Effector memory CD4-positive, alpha-beta T cell (primary cell): Measurements from ENCODE around the gene TSPEAR.
"Not testable (repeated sequence)": the region's sequence is repeated elsewhere in the genome, so short reads cannot be mapped to it uniquely, and the experiment has no call there.

Source experiments
- DNase-seq, 3 donors: peaks; one replicate each; pipeline ENCODE4 v3.0.0-alpha.2; 2020
- H3K27ac ChIP-seq: 2 replicates; pipeline ENCODE4 v1.7.0; 2013; ENCODE audit warnings: mild to moderate bottlenecking, low read length, moderate library complexity; ENCODE audit not compliant: insufficient read depth, poor library complexity, severe bottlenecking
- H3K27me3 ChIP-seq: replicated peaks from 2 replicates; pipeline ENCODE4 v1.7.0; 2013; ENCODE audit warnings: mild to moderate bottlenecking, low read length; ENCODE audit not compliant: insufficient read depth, control insufficient read depth, poor library complexity, severe bottlenecking
- H3K36me3 ChIP-seq: 2 replicates; pipeline ENCODE4 v1.7.0; 2013; ENCODE audit warnings: mild to moderate bottlenecking, low read length, moderate library complexity; ENCODE audit not compliant: control insufficient read depth, insufficient read depth
- H3K4me1 ChIP-seq: 2 replicates; pipeline ENCODE4 v1.7.0; 2013; ENCODE audit warnings: low read length, mild to moderate bottlenecking; ENCODE audit not compliant: control insufficient read depth, insufficient read depth, poor library complexity, severe bottlenecking
- H3K4me3 ChIP-seq: 2 replicates; pipeline ENCODE4 v1.7.0; 2013; ENCODE audit warnings: low read length, low read depth, mild to moderate bottlenecking; ENCODE audit not compliant: insufficient read depth, poor library complexity, severe bottlenecking
- H3K9me3 ChIP-seq: 2 replicates; pipeline ENCODE4 v1.7.0; 2013; ENCODE audit warnings: mild to moderate bottlenecking, low read length, moderate library complexity; ENCODE audit not compliant: control insufficient read depth

Gene TSPEAR

DNA sequence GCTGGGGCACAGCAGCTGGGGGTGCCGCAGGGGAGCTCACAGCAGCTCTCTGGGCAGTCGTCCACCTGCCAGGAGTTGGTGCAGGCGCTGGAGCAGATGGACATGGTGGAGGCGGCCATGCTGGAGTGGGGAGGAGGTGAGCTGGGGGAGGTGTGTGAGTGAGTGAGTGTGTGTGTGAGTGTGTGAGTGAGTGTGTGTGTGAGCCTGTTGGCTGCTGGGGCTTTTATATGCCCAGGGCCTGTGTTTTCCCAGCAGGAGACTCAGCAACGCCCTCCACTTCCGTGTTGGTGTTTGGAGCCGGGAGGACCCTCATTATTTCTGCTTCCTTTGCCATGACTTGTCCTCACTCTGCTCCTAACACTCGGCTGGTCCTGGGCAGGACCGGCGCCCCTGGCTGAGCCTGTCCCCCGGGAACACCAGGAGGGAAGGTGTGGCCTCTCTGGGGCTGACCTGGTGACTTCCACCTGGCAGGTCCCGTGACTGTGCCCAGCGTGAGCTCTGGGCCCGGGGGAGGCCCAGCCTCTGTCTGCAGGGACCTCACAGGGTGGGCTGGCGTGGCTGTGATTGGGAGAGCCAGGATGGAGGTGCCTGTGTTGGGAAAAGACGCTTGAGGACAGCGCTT, 159.9 kb downstream of the TSPEAR start, which contains the start of gene KRTAP10-2:
Gene KRTAP10-2, minus strand, starts transcription at position 166 of the 622 bp plus-strand sequence. Its CDS starts 47 bp downstream, at position 119.
- Histone ChIP-seq H3K36me3 (no peaks in the 10 kb centered on the region), H3K4me1 (peaks cover 9% of the 10 kb centered on the region), H3K9me3 (no peaks in the 10 kb centered on the region), H3K27me3 (no peaks in the 10 kb centered on the region), H3K27ac (no peak within 1 kb of the TSS), H3K4me3 (no peak within 1 kb of the TSS)
- no peak for DNase-seq

DNA sequence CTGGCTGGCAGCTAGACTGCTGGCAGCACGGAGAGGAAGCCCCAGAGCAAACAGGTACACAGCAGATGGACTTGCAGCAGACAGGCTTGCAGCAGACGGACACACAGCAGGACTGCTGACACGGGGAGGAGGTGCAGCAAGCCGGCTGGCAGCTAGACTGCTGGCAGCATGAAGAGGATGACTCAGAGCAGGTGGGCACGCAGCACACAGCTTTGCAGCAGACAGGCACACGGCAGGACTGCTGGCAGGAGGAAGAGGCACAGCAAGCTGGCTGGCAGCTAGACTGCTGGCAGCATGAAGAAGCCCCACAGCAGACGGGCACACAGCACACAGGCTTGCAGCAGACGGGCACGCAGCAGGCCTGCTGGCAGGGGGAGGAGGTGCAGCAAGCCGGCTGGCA, 160.6 kb downstream of the TSPEAR start:
- Histone ChIP-seq H3K4me3 (no peak overlapping the region), H3K27me3 (no peaks in the 10 kb centered on the region), H3K9me3 (no peaks in the 10 kb centered on the region), H3K4me1 (peaks cover 9% of the 10 kb centered on the region), H3K27ac (no peak overlapping the region), H3K36me3 (no peaks in the 10 kb centered on the region)
- DNase-seq: no peak

DNA sequence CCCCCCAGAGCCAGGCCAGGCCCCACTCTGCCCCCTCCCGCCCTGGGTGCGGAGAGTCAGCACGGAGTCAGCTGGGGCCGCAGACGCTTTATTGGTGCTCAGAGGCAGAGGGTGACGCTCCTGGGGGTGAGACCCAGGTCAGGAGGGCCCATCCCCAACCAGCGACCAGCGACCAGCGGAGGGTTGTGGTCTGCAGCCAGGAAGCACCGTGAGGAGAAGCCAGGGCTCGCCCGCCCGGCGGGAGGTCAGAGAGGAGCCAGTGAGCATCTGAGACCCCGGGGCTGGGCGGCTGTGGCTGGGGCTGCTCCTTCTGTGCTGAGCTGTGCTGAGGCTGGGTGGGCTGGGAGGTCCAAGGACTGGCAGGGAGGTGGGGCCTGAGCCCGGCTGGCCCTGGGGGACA, 161.1 kb downstream of the TSPEAR start:
- not testable (repeated sequence) for H3K4me3 ChIP-seq, H3K9me3 ChIP-seq, H3K27me3 ChIP-seq, H3K4me1 ChIP-seq, DNase-seq, H3K27ac ChIP-seq, H3K36me3 ChIP-seq

DNA sequence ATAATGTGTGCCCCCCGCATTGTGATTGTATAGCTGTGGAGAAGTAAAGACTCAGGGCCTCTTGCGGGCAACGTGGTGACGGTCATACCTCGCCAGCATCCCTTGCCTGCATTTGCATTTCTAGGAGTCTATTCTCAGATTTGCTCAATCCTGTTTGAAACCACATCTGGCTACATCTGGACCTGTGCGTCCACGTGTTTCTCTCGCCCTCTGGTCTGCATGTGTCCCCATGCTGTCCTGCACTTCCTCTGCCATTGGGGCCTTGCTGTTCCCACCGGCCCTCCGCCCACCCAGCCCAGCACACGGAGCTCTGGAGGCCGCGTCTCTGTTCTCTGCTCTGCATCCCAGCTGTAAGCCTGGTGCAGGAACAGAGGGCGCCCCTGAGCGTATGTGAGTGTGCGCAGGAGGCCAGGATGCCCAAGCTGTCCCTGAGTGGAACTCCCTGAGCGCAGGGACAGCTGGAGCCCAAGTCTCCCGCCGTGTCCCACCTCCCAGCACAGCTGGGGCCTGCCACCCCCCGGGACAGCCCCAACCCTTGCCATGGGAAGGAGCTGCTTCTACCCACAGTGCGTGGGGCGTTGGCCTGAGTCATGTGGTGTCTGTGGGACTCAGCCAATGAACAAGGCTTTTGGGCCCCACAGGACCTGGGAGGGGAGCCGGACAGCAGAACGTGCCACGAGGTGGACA, 161.7 kb downstream of the TSPEAR start:
- no peaks in the 10 kb centered on the region for H3K9me3 ChIP-seq
- H3K4me3 ChIP-seq: no peak overlapping the region
- H3K36me3 ChIP-seq: no peaks in the 10 kb centered on the region
- H3K27me3 ChIP-seq: no peaks in the 10 kb centered on the region
- H3K4me1 ChIP-seq: peaks cover 9% of the 10 kb centered on the region
- no peak overlapping the region for H3K27ac ChIP-seq
- no peak for DNase-seq

DNA sequence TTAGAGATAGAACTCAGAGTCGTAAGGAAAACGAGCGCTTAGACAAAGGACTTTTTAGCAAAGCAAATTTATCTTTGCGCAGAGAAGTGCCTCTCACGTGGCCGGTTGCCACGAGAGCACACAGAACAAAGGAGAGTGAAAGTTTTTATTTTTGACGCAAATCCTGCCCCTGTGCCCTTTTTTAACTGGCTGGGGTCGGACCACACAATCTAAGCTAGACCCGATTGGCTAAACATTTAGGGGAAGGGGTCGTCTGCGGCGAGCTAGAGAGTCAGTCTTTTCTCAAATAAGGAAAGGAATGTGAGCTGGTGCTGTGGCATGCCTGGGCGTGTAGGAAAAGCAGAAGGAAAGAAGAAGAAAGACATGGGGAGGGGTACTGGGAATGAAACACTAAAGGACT, 162.4 kb downstream of the TSPEAR start:
- Histone ChIP-seq H3K4me3 (no peak overlapping the region), H3K27ac (no peak overlapping the region), H3K4me1 (peaks cover 9% of the 10 kb centered on the region), H3K27me3 (no peaks in the 10 kb centered on the region), H3K36me3 (no peaks in the 10 kb centered on the region), H3K9me3 (no peaks in the 10 kb centered on the region)
- DNase-seq: no peak

DNA sequence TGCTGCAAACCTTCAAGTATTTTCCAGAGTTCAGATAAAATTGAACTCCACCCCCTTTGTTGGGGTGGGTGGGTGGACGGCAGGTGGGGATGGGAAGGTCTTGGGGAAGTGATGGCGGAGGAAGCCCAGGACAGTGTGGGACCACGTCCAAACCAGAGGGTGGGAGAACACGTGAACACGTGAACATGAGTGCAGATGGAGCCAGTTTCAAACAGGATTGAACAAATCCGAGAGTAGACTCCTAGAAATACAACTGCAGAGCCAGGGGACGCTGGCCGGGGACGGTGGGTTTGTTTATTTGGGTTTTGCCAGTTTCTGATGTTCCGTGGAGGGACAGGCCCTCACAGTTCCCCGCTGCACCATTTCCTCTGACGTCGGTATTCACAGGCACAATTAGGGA, 163.0 kb downstream of the TSPEAR start:
- no peaks in the 10 kb centered on the region for H3K9me3 ChIP-seq
- H3K36me3 ChIP-seq: no peaks in the 10 kb centered on the region
- H3K27me3 ChIP-seq: no peaks in the 10 kb centered on the region
- no peak for DNase-seq
- no peak overlapping the region for H3K27ac ChIP-seq
- peaks cover 9% of the 10 kb centered on the region for H3K4me1 ChIP-seq
- H3K4me3 ChIP-seq: no peak overlapping the region

DNA sequence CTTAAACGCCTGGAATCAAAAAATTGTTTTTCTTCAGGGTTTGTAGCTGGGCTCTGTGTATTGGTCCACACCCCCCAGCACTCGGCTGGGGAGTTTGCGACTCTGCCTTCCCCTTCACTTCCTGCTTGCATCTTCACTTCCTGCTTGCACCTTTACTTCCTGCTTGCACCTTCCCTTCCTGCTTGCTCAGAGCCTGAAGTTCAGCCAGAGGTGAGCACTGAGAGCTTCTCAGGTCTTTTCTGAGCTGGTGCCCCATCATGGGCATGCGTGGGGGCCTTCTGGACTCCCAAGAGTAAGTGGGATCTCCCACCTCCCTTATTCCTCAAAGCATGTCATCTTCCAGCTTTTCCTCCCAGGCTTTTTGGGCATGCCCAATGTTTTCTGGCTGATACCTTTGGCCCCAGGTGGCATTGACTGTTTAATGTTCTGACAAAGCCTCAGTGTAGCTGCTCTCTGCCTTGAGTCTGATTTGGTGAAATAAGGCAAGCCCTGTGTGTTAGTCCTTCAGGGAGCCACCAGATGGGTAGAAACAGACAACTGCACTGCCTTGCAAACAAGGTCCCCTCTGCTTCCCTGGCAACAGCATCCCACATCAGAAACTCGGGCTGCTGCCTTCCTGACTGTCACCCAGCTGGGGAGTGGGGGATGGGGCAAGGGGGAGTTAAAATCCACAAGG, 163.6 kb downstream of the TSPEAR start:
- DNase-seq: no peak
- Histone ChIP-seq H3K36me3 (no peaks in the 10 kb centered on the region), H3K9me3 (no peaks in the 10 kb centered on the region), H3K4me3 (no peak overlapping the region), H3K4me1 (peaks cover 9% of the 10 kb centered on the region), H3K27me3 (no peaks in the 10 kb centered on the region), H3K27ac (peak overlapping the region; percentile 36)

DNA sequence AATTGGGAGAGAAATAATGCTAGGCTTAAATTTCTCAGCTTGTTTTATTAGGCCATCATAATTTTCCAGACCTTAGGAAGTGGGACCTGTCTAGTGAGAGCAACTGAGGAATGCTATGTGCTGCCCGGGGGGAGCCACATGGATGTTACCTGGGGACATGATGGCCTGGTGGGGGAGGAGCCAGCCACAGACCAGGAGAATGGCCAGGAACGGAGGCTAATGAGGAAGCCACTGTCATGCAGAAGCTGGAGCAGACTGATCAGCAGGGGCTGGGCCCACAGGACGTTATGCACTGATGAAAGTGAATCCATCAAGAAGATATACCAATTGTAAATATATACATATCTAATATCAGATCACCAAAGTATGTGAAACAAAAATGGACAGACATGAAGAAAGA, 166.8 kb downstream of the TSPEAR start:
- peaks cover 9% of the 10 kb centered on the region for H3K4me1 ChIP-seq
- H3K36me3 ChIP-seq: no peaks in the 10 kb centered on the region
- DNase-seq: no peak

DNA sequence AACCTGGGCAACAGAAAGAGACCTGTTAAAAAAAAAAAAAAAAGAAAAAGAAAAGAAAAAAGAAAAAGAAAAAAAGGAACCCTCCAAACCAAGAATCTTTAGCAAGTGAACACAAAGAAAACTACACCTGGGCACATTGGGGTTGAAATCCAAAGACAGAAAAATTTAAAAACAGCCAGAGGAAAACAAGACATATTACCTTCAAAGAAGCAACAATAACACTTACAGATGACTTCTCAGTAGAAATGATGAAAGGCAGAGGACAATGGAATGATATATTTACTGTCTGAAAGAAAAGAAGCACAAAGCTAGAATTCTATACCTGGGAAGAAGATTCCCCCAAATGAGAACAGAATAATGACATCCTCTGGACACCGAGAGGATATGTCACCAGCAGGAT, 168.7 kb downstream of the TSPEAR start:
- no peaks in the 10 kb centered on the region for H3K27me3 ChIP-seq
- H3K4me3 ChIP-seq: no peak overlapping the region
- peaks cover 6% of the 10 kb centered on the region for H3K4me1 ChIP-seq
- H3K9me3 ChIP-seq: no peaks in the 10 kb centered on the region
- no peak overlapping the region for H3K27ac ChIP-seq
- no peaks in the 10 kb centered on the region for H3K36me3 ChIP-seq
- DNase-seq: no peak

More for the DNA sequence above, 166.8 kb downstream of the TSPEAR start:
- Histone ChIP-seq H3K4me3 (no peak overlapping the region), H3K27me3 (no peaks in the 10 kb centered on the region), H3K9me3 (no peaks in the 10 kb centered on the region), H3K27ac (no peak overlapping the region)

DNA sequence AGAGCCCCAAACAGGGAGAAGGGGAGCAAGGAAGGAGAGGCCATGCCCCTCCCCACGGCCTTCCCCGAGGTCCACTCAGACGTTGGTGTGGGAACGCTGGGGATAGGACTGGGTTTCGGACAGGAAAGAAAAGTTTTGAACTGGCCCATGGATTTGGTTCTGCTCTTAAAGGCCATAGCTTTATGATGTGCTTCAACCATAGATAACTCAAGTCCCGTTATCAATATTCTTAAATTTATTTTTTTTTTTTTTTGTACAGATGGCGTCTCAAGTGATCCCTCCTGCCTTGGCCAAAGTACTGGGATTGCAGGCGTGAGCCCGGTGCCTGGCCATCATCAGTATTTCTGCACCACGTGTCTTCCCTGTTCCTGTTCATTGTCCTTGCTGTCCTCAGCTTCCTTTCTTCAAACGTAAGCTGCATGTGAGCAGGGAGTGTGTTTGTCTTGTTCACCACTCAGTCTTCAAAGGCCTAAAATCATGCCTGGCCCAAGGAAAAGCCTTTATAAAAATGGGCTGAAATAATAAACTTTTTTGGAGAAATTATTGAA, 170.6 kb downstream of the TSPEAR start:
- H3K4me3 ChIP-seq: no peak overlapping the region
- H3K4me1 ChIP-seq: no peaks in the 10 kb centered on the region
- no peak overlapping the region for H3K27ac ChIP-seq
- no peaks in the 10 kb centered on the region for H3K27me3 ChIP-seq
- no peak for DNase-seq
- H3K36me3 ChIP-seq: no peaks in the 10 kb centered on the region
- no peaks in the 10 kb centered on the region for H3K9me3 ChIP-seq
